IMR-90 (cell line): ENCODE data around the gene SLC35B2. TPM values are rescaled to one million over a fixed set of nuclear protein-coding genes. Genes with fewer than 3 reads are reported as not detected.

Experiments
- ATAC-seq: fragments of 200-7000 bp; cut with Tn5 transposase; 2 replicates; pipeline ENCODE4 v1.9.1; 2020; ENCODE audit warnings: low read depth, mild to moderate bottlenecking, moderate library complexity
- BruUV-seq: library from RNA; stranded (reverse); fragments of 400-500 nt; replicated peaks from 2 replicates; lab custom pipeline; 2021; lab: Mats Ljungman, UMichigan
- CTCF ChIA-PET: fragments of 300-600 bp; formaldehyde crosslinking; extraction: SDS; loops from one replicate; lab custom pipeline; 2021; ENCODE audit warnings: antibody characterized with exemption; lab: Yijun Ruan, JAX
- POLR2A ChIA-PET: fragments of 300-600 bp; sonication (Branson Sonifier 250); formaldehyde crosslinking; loops from one replicate; lab custom pipeline; 2022; ENCODE audit warnings: antibody characterized with exemption; ENCODE audit not compliant: unreplicated experiment; lab: Charles Lee
- DNase-seq: peaks from one replicate; pipeline ENCODE4 v3.0.0; 2013
- H2AFZ ChIP-seq: replicated peaks from 2 replicates; pipeline ENCODE3; 2013; ENCODE audit warnings: low read length, mild to moderate bottlenecking; ENCODE audit not compliant: poor library complexity
- H2AK5ac ChIP-seq: 2 replicates; pipeline ENCODE4 v1.6.1; 2013; ENCODE audit warnings: low read depth, low read length, inconsistent platforms
- H2AK9ac ChIP-seq: replicated peaks from 2 replicates; pipeline ENCODE3; 2013; ENCODE audit warnings: mild to moderate bottlenecking, low read depth, low read length, moderate library complexity; ENCODE audit not compliant: poor library complexity
- H2BK120ac ChIP-seq: 2 replicates; pipeline ENCODE4 v1.6.1; 2013; ENCODE audit warnings: low read depth, low read length, inconsistent platforms
- H2BK15ac ChIP-seq: 3 replicates; pipeline ENCODE4 v1.6.1; 2013; ENCODE audit warnings: low read depth, low read length, inconsistent platforms
- H2BK20ac ChIP-seq: 2 replicates; pipeline ENCODE4 v1.6.1; 2013; ENCODE audit warnings: low read depth, mild to moderate bottlenecking, inconsistent platforms, low read length, moderate library complexity
- H2BK5ac ChIP-seq: 2 replicates; pipeline ENCODE4 v1.6.1; 2013; ENCODE audit warnings: mild to moderate bottlenecking, low read depth, low read length, inconsistent platforms; ENCODE audit not compliant: poor library complexity, severe bottlenecking
- H3K14ac ChIP-seq: replicated peaks from 2 replicates; pipeline ENCODE4 v1.6.1; 2013; ENCODE audit warnings: low read depth, low read length, inconsistent platforms
- H3K18ac ChIP-seq: 2 replicates; pipeline ENCODE4 v1.6.1; 2013; ENCODE audit warnings: low read depth, low read length, control low read depth
- H3K23ac ChIP-seq: 2 replicates; pipeline ENCODE4 v1.6.1; 2013; ENCODE audit warnings: low read depth, low read length, inconsistent platforms
- H3K27ac ChIP-seq: 2 replicates; pipeline ENCODE4 v1.5.1; 2013; ENCODE audit warnings: mild to moderate bottlenecking, control low read depth, low read length; ENCODE audit not compliant: insufficient read depth
- H3K27me3 ChIP-seq: 2 replicates; pipeline ENCODE4 v1.6.1; 2013; ENCODE audit warnings: low read length; ENCODE audit not compliant: control insufficient read depth, insufficient read depth
- H3K36me3 ChIP-seq: 2 replicates; pipeline ENCODE4 v1.6.1; 2013; ENCODE audit warnings: low read length, mixed read lengths; ENCODE audit not compliant: control insufficient read depth, insufficient read depth
- H3K4ac ChIP-seq: 2 replicates; pipeline ENCODE4 v1.6.1; 2013; ENCODE audit warnings: low read depth, low read length, inconsistent platforms
- H3K4me1 ChIP-seq: 2 replicates; pipeline ENCODE4 v1.6.1; 2013; ENCODE audit warnings: low read length, mixed read lengths; ENCODE audit not compliant: control insufficient read depth, insufficient read depth
- H3K4me2 ChIP-seq: 2 replicates; pipeline ENCODE4 v1.6.1; 2013; ENCODE audit warnings: low read depth, mild to moderate bottlenecking, control low read depth, low read length, moderate library complexity
- H3K4me3 ChIP-seq: 2 replicates; pipeline ENCODE4 v1.5.1; 2013; ENCODE audit warnings: low read depth, mild to moderate bottlenecking, control low read depth, low read length, moderate library complexity; ENCODE audit not compliant: insufficient read depth
- H3K56ac ChIP-seq: 2 replicates; pipeline ENCODE4 v1.6.1; 2013; ENCODE audit warnings: low read length, inconsistent platforms; ENCODE audit not compliant: insufficient read depth; ENCODE audit errors: extremely low read depth
- H3K79me1 ChIP-seq, 2 experiments: 2 replicates each; pipeline ENCODE4 v1.6.1; 2013; ENCODE audit warnings: low read length in 2 of 2, inconsistent platforms in 1 of 2, low read depth in 1 of 2
- H3K9ac ChIP-seq: 2 replicates; pipeline ENCODE4 v1.6.1; 2013; ENCODE audit warnings: low read depth, low read length, control low read depth
- H3K9me1 ChIP-seq: 2 replicates; pipeline ENCODE4 v1.6.1; 2013; ENCODE audit warnings: low read length, inconsistent platforms; ENCODE audit not compliant: insufficient read depth
- H3K9me3 ChIP-seq: 2 replicates; pipeline ENCODE4 v1.6.1; 2013; ENCODE audit warnings: low read length; ENCODE audit not compliant: control insufficient read depth, insufficient read depth
- H4K20me1 ChIP-seq: 2 replicates; pipeline ENCODE4 v1.6.1; 2013; ENCODE audit warnings: low read length, inconsistent platforms; ENCODE audit not compliant: insufficient read depth
- H4K5ac ChIP-seq: 2 replicates; pipeline ENCODE4 v1.6.1; 2013; ENCODE audit warnings: mild to moderate bottlenecking, low read depth, low read length, control low read depth
- H4K8ac ChIP-seq, 2 experiments: 2 replicates each; pipeline ENCODE4 v1.6.1; 2013; ENCODE audit warnings: low read depth in 2 of 2, low read length in 2 of 2, control low read depth in 1 of 2, inconsistent platforms in 1 of 2
- H4K91ac ChIP-seq: 2 replicates; pipeline ENCODE4 v1.6.1; 2013; ENCODE audit warnings: low read depth, low read length, inconsistent platforms; ENCODE audit not compliant: insufficient read depth
- CHD1 ChIP-seq: IDR thresholded peaks from 2 replicates; pipeline ENCODE4 v1.6.1; 2012; ENCODE audit warnings: low read depth, low read length, improper control_type of control experiment
- FOS ChIP-seq: fragments of 150-350 bp; IDR thresholded peaks from 2 replicates; pipeline ENCODE4 v1.6.1; 2016; ENCODE audit warnings: low read depth, low read length
- MAFK ChIP-seq: IDR thresholded peaks from 2 replicates; pipeline ENCODE4 v1.6.1; 2012; ENCODE audit warnings: low read depth, low read length, improper control_type of control experiment
- MAZ ChIP-seq: IDR thresholded peaks from 2 replicates; pipeline ENCODE4 v1.6.1; 2012; ENCODE audit warnings: low read depth, mild to moderate bottlenecking, low read length, improper control_type of control experiment, moderate library complexity, borderline replicate concordance
- POLR2A ChIP-seq: IDR thresholded peaks from 2 replicates; pipeline ENCODE4 v1.6.1; 2012; ENCODE audit warnings: mild to moderate bottlenecking, low read depth, low read length
- RAD21 ChIP-seq: IDR thresholded peaks from 2 replicates; pipeline ENCODE4 v1.6.1; 2012; ENCODE audit warnings: low read length, improper control_type of control experiment
- RFX5 ChIP-seq: IDR thresholded peaks from 2 replicates; pipeline ENCODE4 v1.8.0; 2012; ENCODE audit warnings: low read depth, mild to moderate bottlenecking, low read length, moderate library complexity
- WGBS, 2 experiments: methylation state at CpG; one replicate each; pipeline versions ENCODE4 v1.1.5 to v1.1.7; 2013; ENCODE audit warnings: missing lambda C conversion rate in 2 of 2; ENCODE audit not compliant: insufficient read length in 1 of 2; ENCODE audit errors: extremely low coverage in 2 of 2; 5-methylcytosine and 5-hydroxymethylcytosine counted together
- dilution Hi-C: fragments of 300-500 bp; cut with HindIII; formaldehyde crosslinking; loops from one replicate; pipeline ENCODE4 v1.14.3; 2018; ENCODE audit warnings: low sequenced_read_pairs; ENCODE audit not compliant: unreplicated experiment
- in situ Hi-C: fragments of 300-500 bp; cut with MboI; formaldehyde crosslinking; loops from 3 replicates; pipeline ENCODE4 v1.14.3; 2019; ENCODE audit warnings: low sequenced_read_pairs, inconsistent platforms, mixed read lengths
- intact Hi-C: fragments of 100-400 bp; cut with micrococcal nuclease; formaldehyde crosslinking; loops from 2 replicates; pipeline ENCODE4 v1.10.0; 2022
- polyA plus RNA-seq, 3 experiments: library from polyadenylated mRNA; depleted of rRNA; stranded (reverse); fragments of >200 nt; gene quantifications; 2 replicates each; pipeline ENCODE4 v1.2.3, GENCODE V29; 2012; ENCODE audit warnings: low replicate concordance in 1 of 3
- total RNA-seq: library from RNA; depleted of rRNA; stranded (reverse); fragments of >200 nt; gene quantifications from 2 replicates; pipeline ENCODE4 v1.2.3, GENCODE V29; 2012
- TF ChIP-seq, protein P1 (sequence below): fragments of 150-350 bp; IDR thresholded peaks from 2 replicates; pipeline ENCODE4 v1.6.1; 2017; ENCODE audit warnings: mild to moderate bottlenecking, antibody characterized with exemption, low read length, low read depth

SLC35B2 gene
- total and polyA plus RNA-seq, 2 of the 4 experiments (the other 2 are of a cell fraction): 51.4 to 89.9 TPM

DNA sequence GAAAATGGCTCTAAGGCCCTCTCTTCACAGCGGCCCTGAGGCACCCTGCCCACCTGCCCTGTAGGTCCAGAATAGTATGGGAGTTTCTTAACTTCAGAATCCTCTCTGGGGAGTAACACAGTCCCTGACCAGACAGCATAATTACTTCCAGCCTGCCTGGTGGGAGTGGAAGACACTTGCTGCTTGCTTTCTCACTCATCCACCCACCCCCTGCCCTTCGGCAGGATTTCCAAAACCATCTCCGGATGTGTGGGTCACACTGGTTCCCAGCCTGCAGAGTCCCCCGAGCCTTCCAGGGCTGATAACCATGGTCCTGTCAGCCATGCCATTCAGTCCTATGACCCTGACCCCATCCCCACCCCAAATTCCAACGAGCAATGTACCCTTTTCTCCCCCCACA, 28.5 kb downstream of the SLC35B2 start:
- Histone ChIP-seq H4K20me1 (no peaks in the 10 kb centered on the region), H3K4ac (no peak overlapping the region), H3K9me3 (no peaks in the 10 kb centered on the region), H3K9me1 (no peaks in the 10 kb centered on the region), H4K91ac (no peak overlapping the region), H3K79me1 (peaks cover 0 to 8% of the 10 kb centered on the region in 2 experiments; a peak in 1 of 4 replicates), H2BK20ac (no peak overlapping the region), H4K8ac (no peak overlapping the region), H3K23ac (no peak overlapping the region), H2AK5ac (no peak overlapping the region), H3K4me2 (no peak overlapping the region), H3K4me1 (0 out of 2 replicates have a peak, but pooled peaks cover 7% of the 10 kb centered on the region), H2BK15ac (no peak overlapping the region), H3K9ac (no peak overlapping the region), H3K27me3 (no peaks in the 10 kb centered on the region), H3K27ac (no peak overlapping the region), H2BK5ac (no peak overlapping the region), H2AFZ (no peak overlapping the region), H2BK120ac (no peak overlapping the region), H3K14ac (no peak overlapping the region), H2AK9ac (no peak overlapping the region), H3K4me3 (no peak overlapping the region), H3K56ac (no peak overlapping the region), H3K36me3 (peaks cover 2% of the 10 kb centered on the region; the same call in 1 of the 2 replicates), H4K5ac (no peak overlapping the region), H3K18ac (no peak overlapping the region)
- DNase-seq (no peak), ATAC-seq (no peak)
- TF ChIP-seq, protein P1, sequence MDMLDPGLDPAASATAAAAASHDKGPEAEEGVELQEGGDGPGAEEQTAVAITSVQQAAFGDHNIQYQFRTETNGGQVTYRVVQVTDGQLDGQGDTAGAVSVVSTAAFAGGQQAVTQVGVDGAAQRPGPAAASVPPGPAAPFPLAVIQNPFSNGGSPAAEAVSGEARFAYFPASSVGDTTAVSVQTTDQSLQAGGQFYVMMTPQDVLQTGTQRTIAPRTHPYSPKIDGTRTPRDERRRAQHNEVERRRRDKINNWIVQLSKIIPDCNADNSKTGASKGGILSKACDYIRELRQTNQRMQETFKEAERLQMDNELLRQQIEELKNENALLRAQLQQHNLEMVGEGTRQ: no peak
- TF ChIP-seq RAD21 (no peak), RFX5 (no peak), MAFK (no peak), CHD1 (no peak), MAZ (no peak), FOS (no peak), POLR2A (no peak)
- in situ Hi-C loops: no loop called here
- dilution Hi-C loops: no loop called here
- ChIA-PET POLR2A (no interaction called here), CTCF (no interaction called here)
- intact Hi-C loops: no loop called here
- WGBS, 2 experiments: 97% methylated on average over 3 of the region's 5 CpGs; no CpG with 5 or more reads in 1 of the 2 experiments
- no TSS peak for BruUV-seq
